A673 (cell line): ENCODE data around the gene FGGY. TPM values are rescaled to one million over a fixed set of nuclear protein-coding genes. Genes with fewer than 3 reads are reported as not detected.

Source experiments
- BruUV-seq: library from RNA; stranded (reverse); fragments of 400-500 nt; replicated peaks from 2 replicates; lab custom pipeline; 2021; lab: Mats Ljungman, UMichigan
- CTCF ChIA-PET: fragments of 300-600 bp; sonication (Branson Sonifier 250); formaldehyde crosslinking; loops from one replicate; lab custom pipeline; 2022; ENCODE audit warnings: antibody characterized with exemption; lab: Charles Lee
- POLR2A ChIA-PET: fragments of 300-600 bp; sonication (Branson Sonifier 250); formaldehyde crosslinking; loops from one replicate; lab custom pipeline; 2022; ENCODE audit warnings: antibody characterized with exemption; ENCODE audit not compliant: low non-redundant PET; lab: Charles Lee
- DNase-seq: peaks from one replicate; pipeline ENCODE4 v3.0.0-alpha.2; 2015; ENCODE audit warnings: low spot score
- H3K27ac ChIP-seq: fragments of 200-600 bp; sonication (generic); 2 replicates; pipeline ENCODE4 v1.5.1; 2016; ENCODE audit warnings: mixed run types, low read depth, mild to moderate bottlenecking, mixed read lengths, antibody characterized with exemption, low read length; ENCODE audit not compliant: poor library complexity, severe bottlenecking
- H3K27me3 ChIP-seq: fragments of 200-600 bp; sonication (generic); replicated peaks from 2 replicates; pipeline ENCODE4 v1.6.1; 2017; ENCODE audit warnings: mixed run types, low read depth, mild to moderate bottlenecking, mixed read lengths, antibody characterized with exemption, low read length; ENCODE audit not compliant: insufficient read depth, poor library complexity
- H3K36me3 ChIP-seq: fragments of 200-600 bp; sonication (generic); 2 replicates; pipeline ENCODE4 v1.6.1; 2016; ENCODE audit warnings: mixed run types, mild to moderate bottlenecking, mixed read lengths, antibody characterized with exemption, low read length; ENCODE audit not compliant: insufficient read depth, poor library complexity, severe bottlenecking
- H3K4me1 ChIP-seq: fragments of 200-600 bp; sonication (generic); 2 replicates; pipeline ENCODE4 v1.6.1; 2017; ENCODE audit warnings: mixed run types, mild to moderate bottlenecking, mixed read lengths, antibody characterized with exemption, low read length; ENCODE audit not compliant: insufficient read depth, poor library complexity, severe bottlenecking
- H3K4me3 ChIP-seq: fragments of 200-600 bp; sonication (generic); 2 replicates; pipeline ENCODE4 v1.5.1; 2016; ENCODE audit warnings: low read depth, mixed run types, mild to moderate bottlenecking, mixed read lengths, low read length; ENCODE audit not compliant: poor library complexity, severe bottlenecking
- H3K9me3 ChIP-seq: fragments of 200-600 bp; sonication (generic); 2 replicates; pipeline ENCODE4 v1.6.1; 2016; ENCODE audit warnings: mixed run types, low read depth, mild to moderate bottlenecking, mixed read lengths, antibody characterized with exemption, low read length; ENCODE audit not compliant: poor library complexity, severe bottlenecking
- CTCF ChIP-seq: fragments of 300-800, 200-600 bp; sonication (generic); conservative IDR thresholded peaks from 2 replicates; pipeline ENCODE4 v1.5.1; 2017; ENCODE audit warnings: low read depth, mild to moderate bottlenecking, antibody characterized with exemption, low read length, moderate library complexity, mixed read lengths
- EZH2 ChIP-seq: fragments of 200-600 bp; sonication (generic); IDR thresholded peaks from 2 replicates; pipeline ENCODE4 v1.6.1; 2017; ENCODE audit warnings: borderline replicate concordance, low read depth, mild to moderate bottlenecking, mixed read lengths, antibody characterized with exemption, low read length; ENCODE audit not compliant: poor library complexity, severe bottlenecking
- intact Hi-C: fragments of 100-400 bp; cut with micrococcal nuclease; formaldehyde crosslinking; loops from one replicate; pipeline ENCODE4 v1.10.0; 2022; ENCODE audit not compliant: unreplicated experiment
- total RNA-seq: library from RNA; stranded (reverse); gene quantifications from 2 replicates; pipeline ENCODE4 v1.2.3, GENCODE V29; 2021

FGGY gene
- total RNA-seq, 1 experiment from 2014 or later = 2.6 TPM

- Histone ChIP-seq H3K4me1 (peaks cover 3% of the 10 kb centered on the region), H3K4me3 (no peak overlapping the region), H3K27me3 (no peaks in the 10 kb centered on the region), H3K27ac (no peak overlapping the region), H3K36me3 (no peaks in the 10 kb centered on the region), H3K9me3 (no peaks in the 10 kb centered on the region)
- CTCF ChIA-PET = no interaction called here
- TF ChIP-seq EZH2 = no peak
- no peak for TF ChIP-seq CTCF
- no peak for DNase-seq
- POLR2A ChIA-PET = no interaction called here
- no TSS peak for BruUV-seq
- intact Hi-C loops = no loop called here
Measured at GRCh38 chr1:59639266-59639665, 342.4 kb downstream of the FGGY start.

- no peak for TF ChIP-seq EZH2
- no peak for TF ChIP-seq CTCF
- no peak overlapping the region for H3K4me3 ChIP-seq
- peaks cover 3% of the 10 kb centered on the region for H3K4me1 ChIP-seq
- POLR2A ChIA-PET = no interaction called here
- H3K27me3 ChIP-seq = no peaks in the 10 kb centered on the region
- DNase-seq = no peak
- no peak overlapping the region for H3K27ac ChIP-seq
- H3K36me3 ChIP-seq = no peaks in the 10 kb centered on the region
- CTCF ChIA-PET = no interaction called here
- intact Hi-C loops = no loop called here
- BruUV-seq = no TSS peak
- no peaks in the 10 kb centered on the region for H3K9me3 ChIP-seq
Measured at GRCh38 chr1:59640851-59641250, 344.0 kb downstream of the FGGY start.

- TF ChIP-seq CTCF (no peak), EZH2 (no peak)
- intact Hi-C loops = no loop called here
- Histone ChIP-seq H3K4me1 (peaks cover 3% of the 10 kb centered on the region), H3K4me3 (no peak overlapping the region), H3K27ac (no peak overlapping the region), H3K9me3 (no peaks in the 10 kb centered on the region), H3K36me3 (no peaks in the 10 kb centered on the region), H3K27me3 (no peaks in the 10 kb centered on the region)
- BruUV-seq = no TSS peak
- ChIA-PET CTCF (no interaction called here), POLR2A (no interaction called here)
- DNase-seq = peak; percentile 24
Measured at GRCh38 chr1:59641836-59642235, 344.9 kb downstream of the FGGY start.
